Lung (tissue), 12 donors: ENCODE results near the gene CERS1. TPM values are rescaled to one million over a fixed set of nuclear protein-coding genes. Genes with fewer than 3 reads are reported as not detected.

Experiments used
- ATAC-seq: fragments of 200-7000 bp; cut with Tn5 transposase; one replicate; pipeline ENCODE4 v1.9.1; 2020; ENCODE audit warnings: moderate number of reproducible peaks; ENCODE audit not compliant: insufficient read depth, low FRiP score
- DNase-seq, 3 donors: peaks; one replicate each; pipeline ENCODE4 v3.0.0-alpha.2; 2013 to 2017
- H3K27ac ChIP-seq, 2 donors: one replicate each; pipeline ENCODE4 v1.5.1; 2013; ENCODE audit warnings: mild to moderate bottlenecking in 2 of 2, moderate library complexity in 2 of 2, control low read depth in 1 of 2, inconsistent platforms in 1 of 2, low read depth in 1 of 2, low read length in 1 of 2
- H3K27me3 ChIP-seq, 3 donors: one replicate each; pipeline ENCODE4 v1.5.1; 2013; ENCODE audit warnings: low read length in 2 of 3; ENCODE audit not compliant: control insufficient read depth in 3 of 3, insufficient read depth in 3 of 3
- H3K36me3 ChIP-seq, 4 donors: one replicate each; pipeline ENCODE4 v1.5.1; 2013; ENCODE audit warnings: low read length in 4 of 4, mild to moderate bottlenecking in 1 of 4, moderate library complexity in 1 of 4; ENCODE audit not compliant: control insufficient read depth in 4 of 4, insufficient read depth in 4 of 4
- H3K4me1 ChIP-seq, 5 donors: one replicate each; pipeline ENCODE4 v1.5.1; 2013; ENCODE audit warnings: low read length in 5 of 5, mild to moderate bottlenecking in 2 of 5, moderate library complexity in 1 of 5; ENCODE audit not compliant: control insufficient read depth in 5 of 5, insufficient read depth in 5 of 5
- H3K4me3 ChIP-seq: one replicate; pipeline ENCODE4 v1.5.1; 2013; ENCODE audit warnings: mild to moderate bottlenecking, control low read depth, moderate library complexity
- H3K9ac ChIP-seq, 2 donors: one replicate each; pipeline ENCODE4 v1.5.1; 2013; ENCODE audit warnings: low read length in 2 of 2, control low read depth in 1 of 2; ENCODE audit not compliant: insufficient read depth in 1 of 2
- H3K9me3 ChIP-seq, 4 donors: one replicate each; pipeline ENCODE4 v1.5.1; 2013; ENCODE audit warnings: low read length in 3 of 4, mild to moderate bottlenecking in 1 of 4, moderate library complexity in 1 of 4; ENCODE audit not compliant: control insufficient read depth in 4 of 4, insufficient read depth in 3 of 4
- CTCF ChIP-seq: IDR thresholded peaks from 2 replicates; pipeline ENCODE4 v1.5.1; 2012; ENCODE audit warnings: mild to moderate bottlenecking; ENCODE audit errors: control extremely low read depth, extremely low read depth
- WGBS, 2 donors: extraction: QIAGEN DNeasy Blood & Tissue Kit; methylation state at CpG; one replicate each; pipeline ENCODE4 v1.1.7; 2013; 5-methylcytosine and 5-hydroxymethylcytosine counted together
- polyA plus RNA-seq, 2 donors: library from polyadenylated mRNA; stranded (reverse); fragments of 200-250 nt; gene quantifications; one replicate each; pipeline ENCODE4 v1.2.1, GENCODE V29; 2013
- total RNA-seq, 2 donors: library from RNA; depleted of rRNA in 1 of 2; stranded (reverse); fragments of >200 nt in 1 of 2; gene quantifications; one replicate each; pipeline ENCODE4 v1.2.1, GENCODE V29; 2014 to 2021
- donor health status: control.
- donor health status: control.
- donor health status: Bipolar disorder and iron deficiency.
- donor health status: healthy.
- donor health status: DM: yes; HTN: yes; CAD: no.

The CERS1 gene
- total and polyA plus RNA-seq, 4 donors: 0.14 to 1.7 (median 0.35) TPM

GRCh38 chr19:18898607-18899408, 2.9 kb upstream of the CERS1 start:
- Histone ChIP-seq H3K36me3 (peaks cover 3 to 37% (median 15%) of the 10 kb centered on the region in 4 donors), H3K27me3 (peaks cover 0 to under 1% (median 0%) of the 10 kb centered on the region in 3 donors), H3K4me1 (peaks cover 0 to 17% (median 0%) of the 10 kb centered on the region in 5 donors), H3K9ac (no peak overlapping the region), H3K4me3 (no peak overlapping the region), H3K27ac (no peak overlapping the region), H3K9me3 (peaks cover 0 to 3% (median 0%) of the 10 kb centered on the region in 4 donors)
- no peak for ATAC-seq
- TF ChIP-seq CTCF: no peak
- 80 to 86% methylated on average over 17 to 18 of the region's 18 CpGs for WGBS, 2 donors
- DNase-seq: no peak

- no peak overlapping the region for H3K4me3 ChIP-seq
- ATAC-seq (no peak), DNase-seq (peak; percentile 8 to 18 (median 13))
- H3K9ac ChIP-seq: no peak overlapping the region
- H3K27me3 ChIP-seq: peaks cover 0 to 7% (median 0%) of the 10 kb centered on the region in 3 donors
- H3K4me1 ChIP-seq: peaks cover 0 to 21% (median 0%) of the 10 kb centered on the region in 5 donors
- H3K36me3 ChIP-seq: peaks cover 3 to 31% (median 15%) of the 10 kb centered on the region in 4 donors
- 62 to 76% methylated on average over 16 to 18 of the region's 18 CpGs for WGBS, 2 donors
- H3K9me3 ChIP-seq: peaks cover 0 to 3% (median 0%) of the 10 kb centered on the region in 4 donors
- H3K27ac ChIP-seq: no peak overlapping the region
- TF ChIP-seq CTCF: no peak
Observed at GRCh38 chr19:18898081-18898606, 2.2 kb upstream of the CERS1 start.

GRCh38 chr19:18897094-18898029, 1.4 kb upstream of the CERS1 start:
- H3K9me3 ChIP-seq: peaks cover 0 to 3% (median 0%) of the 10 kb centered on the region in 4 donors
- peaks cover 3 to 26% (median 11%) of the 10 kb centered on the region in 4 donors for H3K36me3 ChIP-seq
- peaks cover 0 to 21% (median 0%) of the 10 kb centered on the region in 5 donors for H3K4me1 ChIP-seq
- H3K4me3 ChIP-seq: no peak overlapping the region
- H3K27ac ChIP-seq: no peak overlapping the region
- no peak for ATAC-seq
- DNase-seq: peak in 1 of 3 donors; percentile 11
- WGBS, 2 donors: 87 to 91% methylated on average over 25 of the region's 25 CpGs
- peaks cover 0 to 8% (median 0%) of the 10 kb centered on the region in 3 donors for H3K27me3 ChIP-seq
- TF ChIP-seq CTCF: no peak
- H3K9ac ChIP-seq: no peak overlapping the region
